Gastroesophageal sphincter (tissue), 4 donors: Measurements from ENCODE around the gene ATP5MC2. TPM values are rescaled to one million over a fixed set of nuclear protein-coding genes. Genes with fewer than 3 reads are reported as not detected.
"Not testable (repeated sequence)": the region's sequence is repeated elsewhere in the genome, so short reads cannot be mapped to it uniquely, and the experiment has no call there.

Source experiments
- ATAC-seq: fragments of 150-250 bp; one replicate; pipeline ENCODE4 v1.9.1; 2016; ENCODE audit warnings: mild to moderate bottlenecking, moderate library complexity
- H3K27ac ChIP-seq, 4 donors: fragments of 200-600 bp; sonication (generic) in 3 of 4; 1 replicate in 3 of 4; 2 replicates in 1 of 4; pipeline ENCODE4 v1.5.1; 2016 to 2019
- H3K27me3 ChIP-seq: fragments of 200-600 bp; sonication (generic); one replicate; pipeline ENCODE4 v1.5.1; 2019
- H3K36me3 ChIP-seq, 2 donors: fragments of 200-600 bp; sonication (generic); one replicate each; pipeline ENCODE4 v1.5.1; 2019; ENCODE audit warnings: control low read depth in 1 of 2
- H3K4me1 ChIP-seq, 3 donors: fragments of 200-600 bp; sonication (generic); 1 replicate in 2 of 3; 2 replicates in 1 of 3; pipeline ENCODE4 v1.5.1; 2016 to 2019; ENCODE audit warnings: control low read depth in 2 of 3
- H3K4me3 ChIP-seq, 2 donors: fragments of 200-600 bp; sonication (generic); one replicate each; pipeline ENCODE4 v1.5.1; 2019; ENCODE audit warnings: mild to moderate bottlenecking in 1 of 2, moderate library complexity in 1 of 2
- H3K9me3 ChIP-seq, 3 donors: fragments of 200-600 bp; sonication (generic); one replicate each; pipeline ENCODE4 v1.5.1; 2017 to 2019; ENCODE audit warnings: control low read depth in 2 of 3
- EP300 ChIP-seq: sonication (generic); formaldehyde crosslinking; IDR thresholded peaks from one replicate; pipeline ENCODE4 v1.6.1; 2017; ENCODE audit warnings: antibody characterized with exemption, mild to moderate bottlenecking
- POLR2A ChIP-seq, 2 donors: fragments of 450-650 bp; IDR thresholded peaks; one replicate each; pipeline ENCODE4 v1.6.1; 2017; ENCODE audit warnings: antibody characterized with exemption in 2 of 2, mild to moderate bottlenecking in 2 of 2, moderate library complexity in 1 of 2
- POLR2AphosphoS5 ChIP-seq: sonication (generic); formaldehyde crosslinking; IDR thresholded peaks from one replicate; pipeline ENCODE4 v1.6.1; 2017; ENCODE audit warnings: antibody characterized with exemption
- WGBS, 2 donors: methylation state at CpG; one replicate each; pipeline ENCODE4 v1.1.5; 2018; ENCODE audit warnings: low coverage in 1 of 2; 5-methylcytosine and 5-hydroxymethylcytosine counted together
- total RNA-seq, 4 donors: library from RNA; depleted of rRNA; stranded (reverse); fragments of >200 nt; gene quantifications; one replicate each; pipeline ENCODE4 v1.1.0, GENCODE V29; 2016
- TF ChIP-seq, protein P1 (sequence below), 4 experiments: fragments of 200-600 bp in 2 of 4; fragments of 450-650 bp in 2 of 4; sonication (generic) in 1 of 4; IDR thresholded peaks; one replicate each; pipeline ENCODE4 v1.5.1; 2017 to 2019; ENCODE audit warnings: antibody characterized with exemption in 4 of 4, mild to moderate bottlenecking in 2 of 4, moderate library complexity in 2 of 4

Gene ATP5MC2
- total RNA-seq, 4 donors from 2014 or later: 197 to 324 (median 245) TPM

DNA sequence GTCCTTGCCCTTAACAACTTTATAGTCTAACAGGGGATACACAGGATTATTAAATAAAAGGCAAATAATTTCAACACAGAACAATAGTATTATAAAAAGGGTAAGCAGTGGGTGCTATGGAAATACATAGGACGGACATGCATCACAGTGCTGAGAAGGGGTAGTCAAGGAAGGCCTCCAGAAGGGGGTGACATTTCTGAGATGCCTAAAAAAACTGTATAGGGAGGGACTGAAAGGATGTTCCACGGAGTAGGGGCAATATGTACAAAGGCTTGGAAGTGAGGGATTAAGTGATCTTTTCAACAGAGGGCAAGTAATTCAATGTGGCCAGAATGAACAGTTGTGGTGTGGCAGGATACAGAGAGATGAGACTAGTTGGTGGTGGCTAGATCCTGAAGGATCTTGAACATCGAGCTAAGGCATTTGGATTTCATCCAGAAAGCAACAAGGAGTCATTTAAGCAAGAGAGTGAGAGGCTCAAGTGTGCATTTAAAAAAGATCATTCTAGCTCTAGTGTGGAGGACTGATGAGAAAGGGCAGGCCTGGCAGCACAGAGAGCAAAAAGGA, 8.9 kb upstream of the ATP5MC2 start:
- 62 to 74% methylated on average over 3 of the region's 3 CpGs for WGBS, 2 donors
- Histone ChIP-seq H3K9me3 (no peaks in the 10 kb centered on the region), H3K4me1 (no peaks in the 10 kb centered on the region), H3K27me3 (no peaks in the 10 kb centered on the region), H3K36me3 (no peaks in the 10 kb centered on the region), H3K4me3 (no peak overlapping the region), H3K27ac (no peak overlapping the region)
- TF ChIP-seq, protein P1, sequence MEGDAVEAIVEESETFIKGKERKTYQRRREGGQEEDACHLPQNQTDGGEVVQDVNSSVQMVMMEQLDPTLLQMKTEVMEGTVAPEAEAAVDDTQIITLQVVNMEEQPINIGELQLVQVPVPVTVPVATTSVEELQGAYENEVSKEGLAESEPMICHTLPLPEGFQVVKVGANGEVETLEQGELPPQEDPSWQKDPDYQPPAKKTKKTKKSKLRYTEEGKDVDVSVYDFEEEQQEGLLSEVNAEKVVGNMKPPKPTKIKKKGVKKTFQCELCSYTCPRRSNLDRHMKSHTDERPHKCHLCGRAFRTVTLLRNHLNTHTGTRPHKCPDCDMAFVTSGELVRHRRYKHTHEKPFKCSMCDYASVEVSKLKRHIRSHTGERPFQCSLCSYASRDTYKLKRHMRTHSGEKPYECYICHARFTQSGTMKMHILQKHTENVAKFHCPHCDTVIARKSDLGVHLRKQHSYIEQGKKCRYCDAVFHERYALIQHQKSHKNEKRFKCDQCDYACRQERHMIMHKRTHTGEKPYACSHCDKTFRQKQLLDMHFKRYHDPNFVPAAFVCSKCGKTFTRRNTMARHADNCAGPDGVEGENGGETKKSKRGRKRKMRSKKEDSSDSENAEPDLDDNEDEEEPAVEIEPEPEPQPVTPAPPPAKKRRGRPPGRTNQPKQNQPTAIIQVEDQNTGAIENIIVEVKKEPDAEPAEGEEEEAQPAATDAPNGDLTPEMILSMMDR (IDR thresholded peaks at IDR 0.05): no peak
- TF ChIP-seq POLR2A (IDR thresholded peaks at IDR 0.05): no peak
- no peak for TF ChIP-seq POLR2AphosphoS5
- ATAC-seq: no peak

DNA sequence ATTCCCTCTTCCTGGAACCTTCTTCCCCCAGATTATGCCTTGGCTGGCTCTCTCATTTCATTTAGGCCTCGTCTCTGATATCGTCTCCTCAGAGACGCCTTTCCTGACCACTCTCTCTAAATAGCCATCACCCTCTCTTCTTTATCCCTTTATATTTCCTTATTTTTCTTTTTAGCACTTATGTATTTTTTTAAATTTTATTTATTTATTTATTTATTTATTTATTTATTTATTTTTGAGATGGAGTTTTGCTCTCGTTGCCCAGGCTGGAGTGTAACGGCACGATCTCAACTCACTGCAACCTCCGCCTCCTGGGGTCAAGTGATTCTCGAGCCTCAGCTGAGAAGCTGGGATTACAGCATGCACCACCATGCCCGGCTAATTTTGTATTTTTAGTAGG, 8.1 kb upstream of the ATP5MC2 start:
- Histone ChIP-seq H3K36me3 (no peaks in the 10 kb centered on the region), H3K4me3 (no peak overlapping the region), H3K4me1 (no peaks in the 10 kb centered on the region), H3K27ac (no peak overlapping the region), H3K9me3 (no peaks in the 10 kb centered on the region), H3K27me3 (no peaks in the 10 kb centered on the region)
- no peak for ATAC-seq
- TF ChIP-seq POLR2AphosphoS5: no peak
- TF ChIP-seq POLR2A (IDR thresholded peaks at IDR 0.05): no peak
- TF ChIP-seq, protein P1 (IDR thresholded peaks at IDR 0.05): no peak
- TF ChIP-seq EP300: no peak
- WGBS, 2 donors: 89 to 93% methylated on average over 3 to 9 of the region's 9 CpGs

DNA sequence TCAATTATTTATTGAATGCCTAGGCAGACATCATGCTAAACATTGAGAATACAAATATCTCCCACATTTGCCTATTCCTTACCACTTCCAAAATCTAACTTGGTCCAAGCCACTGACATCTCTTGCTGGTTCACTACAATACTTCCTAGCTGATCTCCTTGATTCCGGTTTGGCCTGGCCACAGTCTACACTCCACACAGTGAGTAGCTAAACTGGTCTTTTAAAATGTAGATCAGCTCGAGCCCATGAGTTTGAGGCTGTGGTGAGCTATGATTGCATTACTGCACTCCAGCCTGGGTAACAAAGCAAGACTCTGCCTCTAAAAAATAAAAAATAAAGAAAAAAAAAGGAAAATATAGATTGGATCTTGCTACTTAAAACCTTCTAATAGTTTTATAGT, 7.6 kb upstream of the ATP5MC2 start:
- Histone ChIP-seq H3K27ac (no peak overlapping the region), H3K36me3 (no peaks in the 10 kb centered on the region), H3K9me3 (no peaks in the 10 kb centered on the region), H3K4me3 (no peak overlapping the region), H3K4me1 (no peaks in the 10 kb centered on the region), H3K27me3 (no peaks in the 10 kb centered on the region)
- ATAC-seq: no peak
- no peak for TF ChIP-seq EP300
- TF ChIP-seq POLR2A (IDR thresholded peaks at IDR 0.05): no peak
- TF ChIP-seq POLR2AphosphoS5: no peak
- TF ChIP-seq, protein P1 (IDR thresholded peaks at IDR 0.05): no peak
- 80% methylated on average over 1 of the region's 2 CpGs; no CpG with 5 or more reads in 1 of the 2 donors for WGBS, 2 donors

DNA sequence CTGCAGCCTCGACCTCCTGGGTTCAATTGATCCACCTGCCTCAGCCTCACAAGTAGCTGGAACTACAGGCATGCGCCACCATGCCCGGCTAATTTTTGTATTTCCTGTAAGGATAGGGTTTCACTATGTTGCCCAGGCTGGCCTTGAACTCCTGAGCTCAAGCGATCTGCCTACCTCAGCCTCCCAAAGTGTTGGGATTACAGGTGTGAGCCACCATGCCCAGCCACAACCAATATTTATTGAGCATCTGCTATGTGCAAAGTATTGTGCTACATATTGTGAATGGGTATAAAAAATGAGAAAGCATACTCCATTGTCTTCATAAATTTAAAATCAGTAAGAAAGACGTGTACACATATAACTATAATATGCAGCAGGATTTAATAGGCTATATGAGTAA, 4.2 kb upstream of the ATP5MC2 start:
- H3K4me1 ChIP-seq: peaks cover under 1 to 24% (median 9%) of the 10 kb centered on the region in 3 donors
- ATAC-seq, H3K4me3 ChIP-seq, H3K27me3 ChIP-seq, H3K27ac ChIP-seq, H3K36me3 ChIP-seq, H3K9me3 ChIP-seq: not testable (repeated sequence)
- WGBS, 2 donors: 85 to 94% methylated on average over 2 to 4 of the region's 5 CpGs

DNA sequence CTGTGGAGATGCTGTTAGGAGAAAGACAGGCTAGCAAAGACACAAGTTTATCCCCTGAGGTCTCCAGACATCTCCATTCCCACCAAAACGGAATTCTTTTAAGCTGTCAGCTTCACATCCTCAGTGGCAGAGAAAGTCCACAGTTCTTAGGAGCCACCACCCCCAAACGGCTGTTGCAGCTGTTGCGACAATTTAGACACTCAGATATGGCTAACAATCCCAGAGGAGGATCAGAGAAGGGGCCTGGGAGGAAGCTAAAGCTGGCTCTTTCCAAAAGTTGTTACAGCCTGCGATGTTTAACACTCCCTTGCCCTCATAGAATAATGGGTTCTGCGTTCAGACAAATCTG, 1.9 kb upstream of the ATP5MC2 start:
- Histone ChIP-seq H3K9me3 (no peaks in the 10 kb centered on the region), H3K36me3 (peaks cover 0 to 9% of the 10 kb centered on the region in 2 donors), H3K27ac (peak overlapping the region; percentile 95 to 99 (median 98)), H3K4me1 (peaks cover 3 to 47% (median 9%) of the 10 kb centered on the region in 3 donors), H3K27me3 (no peaks in the 10 kb centered on the region), H3K4me3 (peak overlapping the region in 1 of 2 donors; percentile 75)
- 42 to 48% methylated on average over 3 to 4 of the region's 5 CpGs for WGBS, 2 donors
- ATAC-seq: no peak
- TF ChIP-seq POLR2A (IDR thresholded peaks at IDR 0.05): no peak
- TF ChIP-seq EP300: no peak
- TF ChIP-seq, protein P1 (IDR thresholded peaks at IDR 0.05): no peak
- no peak for TF ChIP-seq POLR2AphosphoS5
